CD4-positive, CD25-positive, alpha-beta regulatory T cell (primary cell): Measurements from ENCODE around the gene TMCO5A. TPM values are rescaled to one million over a fixed set of nuclear protein-coding genes. Genes with fewer than 3 reads are reported as not detected.
A peak's percentile ranks its signal among the peaks of the same experiment; 100 is the strongest.

Source experiments
- ATAC-seq, 2 donors: fragments of 150-1000 bp; cut with Tn5 transposase; one replicate each; pipeline ENCODE4 v1.10.0; 2021; ENCODE audit warnings: low read depth in 2 of 2, moderate number of reproducible peaks in 2 of 2, moderate library complexity in 1 of 2
- DNase-seq, 3 donors: peaks; one replicate each; pipeline versions ENCODE4 v3.0.0 to v3.0.0-alpha.2; 2012 to 2022; ENCODE audit warnings: mixed read lengths in 1 of 3
- H3K27ac ChIP-seq: one replicate; pipeline ENCODE4 v1.7.0; 2013; ENCODE audit warnings: mild to moderate bottlenecking, low read length; ENCODE audit not compliant: insufficient read depth, poor library complexity, severe bottlenecking
- H3K27me3 ChIP-seq: one replicate; pipeline ENCODE4 v1.7.0; 2013; ENCODE audit warnings: low read length; ENCODE audit not compliant: control insufficient read depth, insufficient read depth
- H3K36me3 ChIP-seq: one replicate; pipeline ENCODE4 v1.7.0; 2013; ENCODE audit warnings: mild to moderate bottlenecking, low read length, moderate library complexity; ENCODE audit not compliant: control insufficient read depth, insufficient read depth
- H3K4me1 ChIP-seq: 2 replicates; pipeline ENCODE4 v1.7.0; 2013; ENCODE audit warnings: mild to moderate bottlenecking, low read length; ENCODE audit not compliant: insufficient read depth, control insufficient read depth, poor library complexity, severe bottlenecking
- H3K4me3 ChIP-seq: one replicate; pipeline ENCODE4 v1.7.0; 2013; ENCODE audit warnings: low read depth, mild to moderate bottlenecking, low read length, moderate library complexity
- H3K9me3 ChIP-seq, 2 experiments: 1 replicate in 1 of 2; 2 replicates in 1 of 2; pipeline ENCODE4 v1.7.0; 2013; ENCODE audit warnings: low read length in 2 of 2, mild to moderate bottlenecking in 1 of 2, moderate library complexity in 1 of 2; ENCODE audit not compliant: control insufficient read depth in 2 of 2
- H3K27ac Mint-ChIP-seq, 3 donors: one replicate each; pipeline ENCODE4 v1.8.0; 2020 to 2022; ENCODE audit warnings: mild to moderate bottlenecking in 3 of 3, mixed read lengths in 3 of 3, moderate library complexity in 2 of 3
- H3K27me3 Mint-ChIP-seq: one replicate; pipeline ENCODE4 v1.8.0; 2022; ENCODE audit warnings: mild to moderate bottlenecking, mixed read lengths
- H3K36me3 Mint-ChIP-seq: one replicate; pipeline ENCODE4 v1.8.0; 2020; ENCODE audit warnings: mixed read lengths
- H3K4me1 Mint-ChIP-seq, 4 donors: one replicate each; pipeline ENCODE4 v1.8.0; 2020 to 2022; ENCODE audit warnings: mixed read lengths in 4 of 4, mild to moderate bottlenecking in 1 of 4
- H3K4me3 Mint-ChIP-seq, 4 donors: one replicate each; pipeline ENCODE4 v1.8.0; 2020 to 2022; ENCODE audit warnings: mild to moderate bottlenecking in 4 of 4, mixed read lengths in 4 of 4, moderate library complexity in 3 of 4
- H3K9me3 Mint-ChIP-seq, 7 donors: one replicate each; pipeline ENCODE4 v1.8.0; 2020 to 2022; ENCODE audit warnings: mixed read lengths in 7 of 7, mild to moderate bottlenecking in 3 of 7, moderate library complexity in 2 of 7
- polyA plus RNA-seq, 4 donors: library from polyadenylated mRNA; unstranded; fragments of 300-500 nt; fragmentation: Illumina TruSeq; gene quantifications; one replicate each; pipeline ENCODE4 v1.2.3, GENCODE V29; 2021
- total RNA-seq: library from RNA; stranded (reverse); gene quantifications from one replicate; pipeline ENCODE4 v1.2.3, GENCODE V29; 2022

Gene TMCO5A
- total RNA-seq (not detected), polyA plus RNA-seq (not detected)

GRCh38 chr15:37934340-37934739 lies at the start of gene TMCO5A:
Gene TMCO5A (plus strand): TSS chr15:37934640. CDS start chr15:37936324, 1,684 bp downstream.
- H3K4me3 ChIP-seq: no peak within 1 kb of the TSS
- no peak within 1 kb of the TSS for H3K27ac ChIP-seq
- Mint-ChIP-seq H3K4me3 (no peak within 1 kb of the TSS), H3K27me3 (peaks cover 10% of the 10 kb centered on the region), H3K36me3 (no peaks in the 10 kb centered on the region), H3K9me3 (peaks cover 0 to 4% (median 0%) of the 10 kb centered on the region in 7 donors), H3K4me1 (no peaks in the 10 kb centered on the region), H3K27ac (no peak within 1 kb of the TSS)
- DNase-seq (no peak), ATAC-seq (no peak)
- H3K27me3 ChIP-seq: no peaks in the 10 kb centered on the region
- H3K4me1 ChIP-seq: no peaks in the 10 kb centered on the region
- no peaks in the 10 kb centered on the region for H3K36me3 ChIP-seq
- no peaks in the 10 kb centered on the region for H3K9me3 ChIP-seq

GRCh38 chr15:37885651-37886050 lies 48.8 kb upstream of the TMCO5A start:
- no peaks in the 10 kb centered on the region for H3K4me1 ChIP-seq
- DNase-seq (no peak), ATAC-seq (no peak)
- no peaks in the 10 kb centered on the region for H3K9me3 ChIP-seq
- no peaks in the 10 kb centered on the region for H3K27me3 ChIP-seq
- H3K9me3 Mint-ChIP-seq: peaks cover 0 to 1% (median 0%) of the 10 kb centered on the region in 7 donors
- H3K36me3 Mint-ChIP-seq: no peaks in the 10 kb centered on the region
- H3K27ac Mint-ChIP-seq: no peak overlapping the region
- H3K27me3 Mint-ChIP-seq: peaks cover 15% of the 10 kb centered on the region
- no peak overlapping the region for H3K4me3 ChIP-seq
- H3K27ac ChIP-seq: no peak overlapping the region
- no peaks in the 10 kb centered on the region for H3K36me3 ChIP-seq
- no peak overlapping the region for H3K4me3 Mint-ChIP-seq
- H3K4me1 Mint-ChIP-seq: no peaks in the 10 kb centered on the region

GRCh38 chr15:37888356-37888755 lies 46.1 kb upstream of the TMCO5A start:
- Mint-ChIP-seq H3K27me3 (peaks cover 12% of the 10 kb centered on the region), H3K27ac (no peak overlapping the region), H3K4me3 (no peak overlapping the region), H3K4me1 (peaks cover 0 to 4% (median 0%) of the 10 kb centered on the region in 4 donors), H3K36me3 (no peaks in the 10 kb centered on the region), H3K9me3 (no peaks in the 10 kb centered on the region)
- ATAC-seq (no peak), DNase-seq (no peak)
- Histone ChIP-seq H3K27ac (no peak overlapping the region), H3K9me3 (no peaks in the 10 kb centered on the region), H3K4me3 (no peak overlapping the region), H3K4me1 (no peaks in the 10 kb centered on the region), H3K36me3 (no peaks in the 10 kb centered on the region), H3K27me3 (no peaks in the 10 kb centered on the region)

- Histone ChIP-seq H3K27me3 (no peaks in the 10 kb centered on the region), H3K4me1 (no peaks in the 10 kb centered on the region), H3K9me3 (no peaks in the 10 kb centered on the region), H3K4me3 (no peak overlapping the region), H3K36me3 (no peaks in the 10 kb centered on the region), H3K27ac (no peak overlapping the region)
- H3K9me3 Mint-ChIP-seq: no peaks in the 10 kb centered on the region
- ATAC-seq (no peak), DNase-seq (peak in 1 of 3 donors; percentile 9)
- peaks cover 7% of the 10 kb centered on the region for H3K27me3 Mint-ChIP-seq
- no peaks in the 10 kb centered on the region for H3K36me3 Mint-ChIP-seq
- H3K27ac Mint-ChIP-seq: no peak overlapping the region
- peaks cover 0 to 4% (median 0%) of the 10 kb centered on the region in 4 donors for H3K4me1 Mint-ChIP-seq
- no peak overlapping the region for H3K4me3 Mint-ChIP-seq
Measured at GRCh38 chr15:37891766-37892368, 42.6 kb upstream of the TMCO5A start.

DNA sequence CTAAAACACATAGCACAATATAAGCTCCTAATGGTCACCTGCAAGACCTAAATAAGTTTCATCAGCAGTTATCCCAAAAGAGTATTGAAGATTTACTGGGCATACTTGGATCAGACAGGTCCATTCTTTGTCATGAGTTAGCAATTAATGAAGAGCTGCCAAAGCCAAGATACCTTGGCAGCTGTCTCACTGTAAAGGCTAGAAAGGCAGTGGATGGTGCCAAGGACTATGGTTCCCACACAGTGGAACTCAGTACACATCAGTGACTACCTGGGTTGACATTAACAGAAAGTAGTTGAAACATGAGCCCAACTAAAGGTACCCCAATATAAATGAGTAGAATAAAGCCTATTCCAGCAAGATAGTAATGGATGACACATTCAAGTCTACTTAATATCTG lies 41.1 kb upstream of the TMCO5A start:
- no peak for ATAC-seq
- H3K9me3 Mint-ChIP-seq: no peaks in the 10 kb centered on the region
- no peaks in the 10 kb centered on the region for H3K9me3 ChIP-seq
- no peaks in the 10 kb centered on the region for H3K36me3 Mint-ChIP-seq
- H3K27me3 ChIP-seq: no peaks in the 10 kb centered on the region
- H3K4me3 Mint-ChIP-seq: no peak overlapping the region
- H3K27ac Mint-ChIP-seq: no peak overlapping the region
- no peak for DNase-seq
- H3K27ac ChIP-seq: no peak overlapping the region
- H3K36me3 ChIP-seq: no peaks in the 10 kb centered on the region
- no peak overlapping the region for H3K4me3 ChIP-seq
- no peaks in the 10 kb centered on the region for H3K4me1 ChIP-seq
- H3K4me1 Mint-ChIP-seq: peaks cover 0 to 4% (median 0%) of the 10 kb centered on the region in 4 donors
- H3K27me3 Mint-ChIP-seq: peaks cover 10% of the 10 kb centered on the region

GRCh38 chr15:37898362-37898761 lies 36.1 kb upstream of the TMCO5A start:
- no peaks in the 10 kb centered on the region for H3K27me3 ChIP-seq
- DNase-seq (no peak), ATAC-seq (no peak)
- H3K36me3 ChIP-seq: no peaks in the 10 kb centered on the region
- Mint-ChIP-seq H3K4me3 (no peak overlapping the region), H3K9me3 (no peaks in the 10 kb centered on the region), H3K36me3 (no peaks in the 10 kb centered on the region), H3K4me1 (no peaks in the 10 kb centered on the region), H3K27ac (no peak overlapping the region), H3K27me3 (peaks cover 4% of the 10 kb centered on the region)
- no peak overlapping the region for H3K4me3 ChIP-seq
- H3K9me3 ChIP-seq: no peaks in the 10 kb centered on the region
- no peaks in the 10 kb centered on the region for H3K4me1 ChIP-seq
- no peak overlapping the region for H3K27ac ChIP-seq

GRCh38 chr15:37900326-37901221 lies 33.9 kb upstream of the TMCO5A start:
- ATAC-seq: no peak
- H3K9me3 ChIP-seq: no peaks in the 10 kb centered on the region
- H3K9me3 Mint-ChIP-seq: no peaks in the 10 kb centered on the region
- no peak overlapping the region for H3K4me3 ChIP-seq
- H3K36me3 Mint-ChIP-seq: no peaks in the 10 kb centered on the region
- H3K4me1 Mint-ChIP-seq: no peaks in the 10 kb centered on the region
- H3K27ac Mint-ChIP-seq: no peak overlapping the region
- no peaks in the 10 kb centered on the region for H3K4me1 ChIP-seq
- H3K27me3 Mint-ChIP-seq: peaks cover 9% of the 10 kb centered on the region
- H3K4me3 Mint-ChIP-seq: no peak overlapping the region
- no peaks in the 10 kb centered on the region for H3K36me3 ChIP-seq
- no peak overlapping the region for H3K27ac ChIP-seq
- no peak for DNase-seq
- H3K27me3 ChIP-seq: no peaks in the 10 kb centered on the region
